Neural progenitor cell (in vitro differentiated cells): ENCODE results near the gene GBP5. TPM values are rescaled to one million over a fixed set of nuclear protein-coding genes. Genes with fewer than 3 reads are reported as not detected.

Source experiments
- DNase-seq: peaks from one replicate; pipeline ENCODE4 v3.0.0-alpha.2; 2016; ENCODE audit warnings: low spot score
- H2AFZ ChIP-seq: fragments of 200-600 bp; sonication (generic); replicated peaks from 2 replicates; pipeline ENCODE4 v1.6.1; 2016; ENCODE audit warnings: antibody characterized with exemption
- H3F3A ChIP-seq: fragments of 200-600 bp; sonication (generic); 2 replicates; pipeline ENCODE4 v1.6.1; 2016; ENCODE audit warnings: antibody characterized with exemption, low read depth
- H3K27ac ChIP-seq: fragments of 200-600 bp; sonication (generic); 2 replicates; pipeline ENCODE4 v1.5.1; 2016; ENCODE audit warnings: mild to moderate bottlenecking
- H3K27me3 ChIP-seq: fragments of 200-600 bp; sonication (generic); 2 replicates; pipeline ENCODE4 v1.6.1; 2016; ENCODE audit warnings: mild to moderate bottlenecking, moderate library complexity
- H3K36me3 ChIP-seq: fragments of 200-600 bp; sonication (generic); 2 replicates; pipeline ENCODE4 v1.5.1; 2016
- H3K4me1 ChIP-seq: fragments of 200-600 bp; sonication (generic); 2 replicates; pipeline ENCODE4 v1.6.1; 2016; ENCODE audit warnings: mixed run types
- H3K4me2 ChIP-seq: fragments of 200-600 bp; sonication (generic); 2 replicates; pipeline ENCODE4 v1.6.1; 2016
- H3K4me3 ChIP-seq: fragments of 200-600 bp; sonication (generic); 2 replicates; pipeline ENCODE4 v1.5.1; 2016
- H3K79me2 ChIP-seq: fragments of 200-600 bp; sonication (generic); 2 replicates; pipeline ENCODE4 v1.6.1; 2016; ENCODE audit warnings: low read depth
- H3K9ac ChIP-seq: fragments of 200-600 bp; sonication (generic); 2 replicates; pipeline ENCODE4 v1.6.1; 2016
- H3K9me3 ChIP-seq: fragments of 200-600 bp; sonication (generic); 2 replicates; pipeline ENCODE4 v1.5.1; 2016; ENCODE audit warnings: low read depth
- H4K20me1 ChIP-seq: fragments of 200-600 bp; sonication (generic); 2 replicates; pipeline ENCODE4 v1.6.1; 2016; ENCODE audit warnings: low read depth
- H3K27ac Mint-ChIP-seq: 3 replicates; pipeline ENCODE4 v1.8.0; 2021; ENCODE audit warnings: mixed read lengths
- H3K27me3 Mint-ChIP-seq: 2 replicates; pipeline ENCODE4 v1.8.0; 2022; ENCODE audit warnings: low read depth, mild to moderate bottlenecking, inconsistent platforms, moderate library complexity, mixed read lengths; ENCODE audit not compliant: insufficient read depth
- H3K36me3 Mint-ChIP-seq: 3 replicates; pipeline ENCODE4 v1.8.0; 2021; ENCODE audit warnings: mixed read lengths
- H3K4me1 Mint-ChIP-seq: 3 replicates; pipeline ENCODE4 v1.8.0; 2021; ENCODE audit warnings: mixed read lengths
- H3K4me3 Mint-ChIP-seq: 3 replicates; pipeline ENCODE4 v1.8.0; 2021; ENCODE audit warnings: mild to moderate bottlenecking, moderate library complexity, mixed read lengths
- H3K9me3 Mint-ChIP-seq: 3 replicates; pipeline ENCODE4 v1.8.0; 2020; ENCODE audit warnings: mixed read lengths
- CTCF ChIP-seq: fragments of 200-600 bp; sonication (generic); IDR thresholded peaks from 2 replicates; pipeline ENCODE4 v1.5.1; 2017; ENCODE audit warnings: antibody characterized with exemption, mild to moderate bottlenecking
- EZH2 ChIP-seq: fragments of 200-600 bp; sonication (generic); IDR thresholded peaks from 2 replicates; pipeline ENCODE4 v1.6.1; 2017; ENCODE audit warnings: antibody characterized with exemption, mild to moderate bottlenecking, moderate library complexity
- EZH2phosphoT487 ChIP-seq: fragments of 200-600 bp; sonication (generic); IDR thresholded peaks from 2 replicates; pipeline ENCODE4 v1.6.1; 2017; ENCODE audit warnings: antibody characterized with exemption
- total RNA-seq: library from RNA; depleted of rRNA; stranded (reverse); fragments of >200 nt; gene quantifications from 2 replicates; pipeline ENCODE4 v1.2.3, GENCODE V29; 2015; ENCODE audit warnings: low replicate concordance

The GBP5 gene
- total RNA-seq, 1 donor from 2014 or later: not detected

- Mint-ChIP-seq H3K4me3 (no peak overlapping the region), H3K9me3 (no peaks in the 10 kb centered on the region), H3K27me3 (peaks cover 2% of the 10 kb centered on the region), H3K36me3 (no peaks in the 10 kb centered on the region), H3K4me1 (no peaks in the 10 kb centered on the region), H3K27ac (no peak overlapping the region)
- no peaks in the 10 kb centered on the region for H3K9me3 ChIP-seq
- H3K4me2 ChIP-seq: no peak overlapping the region
- TF ChIP-seq EZH2phosphoT487 (no peak), EZH2 (no peak), CTCF (no peak)
- no peak for DNase-seq
- no peak overlapping the region for H3K4me3 ChIP-seq
- no peak overlapping the region for H3K27ac ChIP-seq
- H2AFZ ChIP-seq: no peak overlapping the region
- H3K27me3 ChIP-seq: no peaks in the 10 kb centered on the region
- no peaks in the 10 kb centered on the region for H3F3A ChIP-seq
- H3K79me2 ChIP-seq: no peaks in the 10 kb centered on the region
- H3K36me3 ChIP-seq: no peaks in the 10 kb centered on the region
- no peak overlapping the region for H3K9ac ChIP-seq
- H4K20me1 ChIP-seq: no peaks in the 10 kb centered on the region
- no peaks in the 10 kb centered on the region for H3K4me1 ChIP-seq
Observed at GRCh38 chr1:89306273-89306672, 33.6 kb upstream of the GBP5 start.

GRCh38 chr1:89305493-89305892 is 32.8 kb upstream of the GBP5 start:
- Histone ChIP-seq H3K27ac (no peak overlapping the region), H4K20me1 (no peaks in the 10 kb centered on the region), H3K27me3 (no peaks in the 10 kb centered on the region), H3K9me3 (no peaks in the 10 kb centered on the region), H2AFZ (no peak overlapping the region), H3K9ac (no peak overlapping the region), H3K4me3 (no peak overlapping the region), H3K4me2 (no peak overlapping the region), H3K36me3 (no peaks in the 10 kb centered on the region), H3F3A (no peaks in the 10 kb centered on the region), H3K79me2 (no peaks in the 10 kb centered on the region), H3K4me1 (no peaks in the 10 kb centered on the region)
- no peak overlapping the region for H3K4me3 Mint-ChIP-seq
- no peaks in the 10 kb centered on the region for H3K36me3 Mint-ChIP-seq
- DNase-seq: no peak
- peaks cover 2% of the 10 kb centered on the region for H3K27me3 Mint-ChIP-seq
- no peaks in the 10 kb centered on the region for H3K9me3 Mint-ChIP-seq
- H3K4me1 Mint-ChIP-seq: no peaks in the 10 kb centered on the region
- H3K27ac Mint-ChIP-seq: no peak overlapping the region
- TF ChIP-seq EZH2phosphoT487: no peak
- TF ChIP-seq CTCF: no peak
- TF ChIP-seq EZH2: no peak

GRCh38 chr1:89304572-89305230 is 32.0 kb upstream of the GBP5 start:
- Histone ChIP-seq H4K20me1 (no peaks in the 10 kb centered on the region), H3K4me1 (no peaks in the 10 kb centered on the region), H2AFZ (no peak overlapping the region), H3F3A (no peaks in the 10 kb centered on the region), H3K9ac (no peak overlapping the region), H3K4me3 (no peak overlapping the region), H3K79me2 (no peaks in the 10 kb centered on the region), H3K36me3 (no peaks in the 10 kb centered on the region), H3K27me3 (no peaks in the 10 kb centered on the region), H3K27ac (no peak overlapping the region), H3K9me3 (no peaks in the 10 kb centered on the region), H3K4me2 (no peak overlapping the region)
- DNase-seq: no peak
- H3K27me3 Mint-ChIP-seq: peaks cover 4% of the 10 kb centered on the region
- no peaks in the 10 kb centered on the region for H3K4me1 Mint-ChIP-seq
- H3K27ac Mint-ChIP-seq: no peak overlapping the region
- TF ChIP-seq EZH2: no peak
- no peak for TF ChIP-seq EZH2phosphoT487
- TF ChIP-seq CTCF: no peak
- H3K9me3 Mint-ChIP-seq: no peaks in the 10 kb centered on the region
- no peak overlapping the region for H3K4me3 Mint-ChIP-seq
- H3K36me3 Mint-ChIP-seq: no peaks in the 10 kb centered on the region
